Activated CD8-positive, alpha-beta memory T cell treated with anti-CD3 and anti-CD28 coated beads for 36 hours (primary cell): ENCODE measurements around the gene PLEKHA8. TPM values are rescaled to one million over a fixed set of nuclear protein-coding genes. Genes with fewer than 3 reads are reported as not detected.
"Not testable (repeated sequence)": the region's sequence is repeated elsewhere in the genome, so short reads cannot be mapped to it uniquely, and the experiment has no call there.

Experiments used
- CTCF ChIA-PET: fragments of 350-600 bp; sonication (Branson Sonifier 250); formaldehyde crosslinking; loops from one replicate; lab custom pipeline; 2021; ENCODE audit warnings: antibody characterized with exemption; lab: Charles Lee
- POLR2A ChIA-PET: fragments of 350-600 bp; sonication (Branson Sonifier 250); formaldehyde crosslinking; loops from one replicate; lab custom pipeline; 2021; ENCODE audit warnings: antibody characterized with exemption; lab: Charles Lee
- total RNA-seq, 2 experiments: library from RNA; stranded (reverse); gene quantifications; one replicate each; pipeline ENCODE4 v1.2.3, GENCODE V29; 2021

PLEKHA8 gene
- total RNA-seq, 2 experiments from 2014 or later, result 12.4 to 13.5 TPM

DNA sequence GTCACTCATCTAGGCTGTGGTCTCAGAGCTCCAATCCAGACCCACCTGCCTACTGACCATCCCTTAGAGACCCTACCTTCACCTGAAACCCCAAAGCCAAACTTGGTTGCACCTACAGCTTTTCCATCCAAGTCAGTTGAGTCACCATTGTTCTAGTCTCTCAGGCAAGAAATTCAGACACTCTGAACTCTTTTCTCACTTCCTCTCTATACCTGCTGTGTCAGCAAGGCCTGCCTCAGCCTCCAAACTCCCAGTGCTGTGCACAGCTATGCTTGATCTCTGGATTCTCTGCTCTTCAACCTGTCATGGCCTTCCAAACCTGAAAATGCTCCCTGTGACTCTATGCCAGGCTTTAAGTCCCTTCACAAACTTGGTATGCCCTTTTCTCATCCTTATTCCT, 59.2 kb downstream of the PLEKHA8 start:
- CTCF ChIA-PET, result no interaction called here

GRCh38 chr7:30088362-30088761, 60.1 kb downstream of the PLEKHA8 start:
- POLR2A ChIA-PET, result no interaction called here
- CTCF ChIA-PET, result no interaction called here

More for the DNA sequence above, 59.2 kb downstream of the PLEKHA8 start:
- POLR2A ChIA-PET, result no interaction called here

- CTCF ChIA-PET, result no interaction called here
- POLR2A ChIA-PET, result no interaction called here
These were observed 61.9 kb downstream of the PLEKHA8 start for GRCh38 chr7:30090111-30090510.

- POLR2A ChIA-PET, result no interaction called here
- CTCF ChIA-PET, result no interaction called here
These were observed 63.3 kb downstream of the PLEKHA8 start for GRCh38 chr7:30091491-30091912.

GRCh38 chr7:30091987-30092386, 63.8 kb downstream of the PLEKHA8 start:
- CTCF ChIA-PET, result no interaction called here
- POLR2A ChIA-PET, result no interaction called here

GRCh38 chr7:30093420-30093952, 65.3 kb downstream of the PLEKHA8 start:
- ChIA-PET POLR2A (no interaction called here), CTCF (interaction anchor here (0.6 kb wide), 1 partner anchor 14 kb away, joined by 4 read pairs; no protein-coding TSS in a partner anchor)

DNA sequence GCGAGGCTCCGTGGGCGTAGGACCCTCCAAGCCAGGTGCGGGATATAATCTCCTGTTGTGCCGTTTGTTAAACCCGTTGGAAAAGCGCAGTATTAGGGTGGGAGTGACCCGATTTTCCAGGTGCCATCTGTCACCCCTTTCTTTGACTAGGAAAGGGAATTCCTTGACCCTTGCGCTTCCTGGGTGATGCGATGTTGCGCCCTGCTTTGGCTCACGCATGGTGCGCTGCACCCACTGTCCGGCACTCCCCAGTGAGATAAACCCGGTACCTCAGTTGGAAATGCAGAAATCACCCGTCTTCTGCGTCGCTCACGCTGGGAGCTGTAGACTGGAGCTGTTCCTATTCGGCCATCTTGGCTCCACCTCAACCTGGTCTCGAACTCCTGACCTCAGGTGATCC, 70.4 kb downstream of the PLEKHA8 start:
- POLR2A ChIA-PET, CTCF ChIA-PET: not testable (repeated sequence)

- POLR2A ChIA-PET, result no interaction called here
- CTCF ChIA-PET, result no interaction called here
These were observed 74.1 kb downstream of the PLEKHA8 start for GRCh38 chr7:30102281-30102680.

GRCh38 chr7:30104157-30104556, 75.9 kb downstream of the PLEKHA8 start:
- ChIA-PET CTCF (no interaction called here), POLR2A (interaction anchor here (0.5 kb wide), 1 partner anchor 10 kb away, joined by 6 read pairs; no protein-coding TSS in a partner anchor)

GRCh38 chr7:30112103-30112713, 84.0 kb downstream of the PLEKHA8 start:
- POLR2A ChIA-PET, result no interaction called here
- CTCF ChIA-PET, result no interaction called here

DNA sequence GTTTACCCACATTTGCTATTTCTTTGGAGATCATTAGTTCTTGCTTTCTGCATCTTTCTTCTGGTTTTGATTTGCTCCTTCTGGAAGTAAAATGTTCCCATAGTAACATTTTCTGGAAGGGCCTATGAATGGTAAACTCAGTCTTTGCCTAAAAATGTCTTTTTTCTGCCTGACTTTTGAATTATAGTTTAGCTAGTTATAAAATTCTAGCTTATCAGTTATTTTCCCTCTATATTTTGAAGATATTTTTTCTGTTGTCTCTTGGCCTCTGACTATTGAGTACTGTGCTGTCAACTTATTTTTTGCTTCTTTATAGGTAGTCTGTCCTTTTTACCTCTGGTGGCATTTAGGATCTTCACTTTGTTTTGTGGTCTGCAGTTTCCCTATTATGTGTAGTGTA, 84.9 kb downstream of the PLEKHA8 start:
- CTCF ChIA-PET, result no interaction called here

GRCh38 chr7:30114536-30115238, 86.5 kb downstream of the PLEKHA8 start:
- POLR2A ChIA-PET, result no interaction called here

More for the DNA sequence above, 84.9 kb downstream of the PLEKHA8 start:
- POLR2A ChIA-PET, result no interaction called here

DNA sequence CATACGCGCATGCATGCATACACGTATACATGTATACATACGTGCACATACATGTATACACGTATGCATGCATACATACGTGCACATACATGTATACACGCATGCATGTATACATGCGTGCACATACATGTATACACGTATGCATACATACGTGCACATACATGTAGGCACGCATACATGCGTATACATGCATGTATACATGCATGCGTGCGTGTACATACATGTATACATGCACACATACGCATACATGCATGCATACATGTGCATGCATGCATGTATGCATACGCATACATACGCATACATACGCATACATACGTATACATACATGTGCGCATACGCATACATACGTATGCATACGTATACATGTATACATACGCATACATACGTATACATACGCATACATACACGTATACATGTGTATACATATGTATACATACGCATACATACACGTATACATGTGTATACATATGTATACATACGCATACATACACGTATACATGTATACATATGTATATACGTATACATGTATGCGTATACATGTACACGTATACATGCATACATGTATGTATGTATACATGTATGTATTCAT, 87.6 kb downstream of the PLEKHA8 start:
- POLR2A ChIA-PET, result no interaction called here
- CTCF ChIA-PET, result interaction anchor here (0.5 kb wide), 1 partner anchor 21 kb away, joined by 3 read pairs; no protein-coding TSS in a partner anchor

More at GRCh38 chr7:30114536-30115238, 86.5 kb downstream of the PLEKHA8 start:
- CTCF ChIA-PET, result no interaction called here

- ChIA-PET POLR2A (no interaction called here), CTCF (no interaction called here)
These were observed 88.6 kb downstream of the PLEKHA8 start for GRCh38 chr7:30116771-30117170.

- ChIA-PET CTCF (interaction anchor here (0.6 kb wide), 1 partner anchor 442 kb away, joined by 3 read pairs; no protein-coding TSS in a partner anchor), POLR2A (no interaction called here)
These were observed 89.7 kb downstream of the PLEKHA8 start for GRCh38 chr7:30117896-30118295.

DNA sequence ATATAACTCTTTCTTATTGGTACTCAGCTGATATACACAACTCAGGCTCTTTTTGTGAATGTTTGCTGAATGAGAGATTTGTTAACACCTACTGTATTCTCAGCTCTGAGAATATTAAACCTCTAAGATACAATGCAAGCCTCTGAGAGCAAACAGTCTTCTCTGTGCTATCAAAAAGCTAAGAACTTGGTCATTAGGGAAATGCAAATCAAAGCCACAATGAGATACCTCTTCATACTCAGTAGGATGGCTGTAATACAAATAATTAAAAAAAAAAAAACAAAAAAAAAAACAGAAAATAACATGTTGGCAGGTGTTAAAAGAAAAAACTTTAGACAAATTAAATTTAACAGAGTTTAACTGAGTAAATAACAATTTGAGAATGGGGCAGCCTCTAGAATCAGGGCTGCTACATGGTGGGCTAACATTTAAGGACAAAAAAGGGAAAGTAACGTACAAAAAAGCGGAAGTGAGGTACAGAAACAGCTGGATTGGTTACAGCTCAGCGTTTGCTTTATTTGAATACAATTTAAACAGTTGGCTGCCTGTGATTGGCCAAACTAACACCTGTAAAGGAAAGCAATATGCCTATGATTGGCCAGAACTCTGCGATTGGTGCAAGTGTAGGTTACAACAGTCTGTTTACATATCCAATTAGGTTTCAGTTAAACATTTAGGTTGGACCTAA, 91.8 kb downstream of the PLEKHA8 start:
- CTCF ChIA-PET, result interaction anchor here (0.8 kb wide), 1 partner anchor 154 kb away, joined by 3 read pairs; no protein-coding TSS in a partner anchor
- POLR2A ChIA-PET, result no interaction called here

DNA sequence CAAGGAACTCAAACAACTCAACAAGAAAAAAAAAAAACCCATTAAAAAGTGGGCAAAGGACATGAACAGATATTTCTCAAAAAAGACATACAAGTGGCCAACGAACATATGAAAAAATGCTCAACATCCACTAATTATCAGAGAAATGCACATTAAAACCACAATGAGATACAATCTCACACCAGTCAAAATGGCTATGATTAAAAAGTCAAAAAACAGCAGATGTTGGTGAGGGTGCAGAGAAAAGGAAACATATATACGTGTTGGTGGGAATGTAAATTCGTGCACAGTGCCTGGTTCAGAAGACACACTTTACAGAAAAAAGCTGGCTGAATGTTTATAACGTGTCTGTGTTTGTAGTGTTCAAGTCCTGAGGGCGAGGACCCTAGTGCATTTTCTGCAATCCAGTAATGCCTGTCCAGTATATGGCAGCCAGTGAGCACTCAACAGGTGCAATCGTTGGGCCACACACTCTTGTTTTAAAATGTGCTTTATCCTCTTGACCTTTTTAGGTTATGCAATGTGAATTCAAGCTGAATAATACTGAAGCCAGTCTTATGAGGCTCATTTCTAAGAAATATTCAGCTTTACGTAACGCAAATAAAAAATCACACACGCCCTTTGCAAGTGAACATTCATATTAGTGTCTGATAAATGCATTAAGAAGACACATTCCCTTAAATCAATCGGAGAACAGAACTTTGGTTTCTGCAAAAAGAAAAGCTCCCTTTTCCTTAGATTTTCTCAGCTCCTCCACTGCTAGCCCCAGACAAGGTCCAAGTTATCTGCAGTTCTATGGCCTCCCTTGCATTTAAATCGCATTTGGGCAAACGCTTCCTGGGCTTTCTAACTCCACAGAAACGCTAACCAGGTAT, 105.8 kb downstream of the PLEKHA8 start:
- ChIA-PET CTCF (interaction anchor here (0.6 to 0.9 kb wide), 3 partner anchors 10 to 57 kb away, joined by 3 read pairs; no protein-coding TSS in a partner anchor), POLR2A (interaction anchor here (0.9 kb wide), 1 partner anchor 29 kb away, joined by 5 read pairs; no protein-coding TSS in a partner anchor)

DNA sequence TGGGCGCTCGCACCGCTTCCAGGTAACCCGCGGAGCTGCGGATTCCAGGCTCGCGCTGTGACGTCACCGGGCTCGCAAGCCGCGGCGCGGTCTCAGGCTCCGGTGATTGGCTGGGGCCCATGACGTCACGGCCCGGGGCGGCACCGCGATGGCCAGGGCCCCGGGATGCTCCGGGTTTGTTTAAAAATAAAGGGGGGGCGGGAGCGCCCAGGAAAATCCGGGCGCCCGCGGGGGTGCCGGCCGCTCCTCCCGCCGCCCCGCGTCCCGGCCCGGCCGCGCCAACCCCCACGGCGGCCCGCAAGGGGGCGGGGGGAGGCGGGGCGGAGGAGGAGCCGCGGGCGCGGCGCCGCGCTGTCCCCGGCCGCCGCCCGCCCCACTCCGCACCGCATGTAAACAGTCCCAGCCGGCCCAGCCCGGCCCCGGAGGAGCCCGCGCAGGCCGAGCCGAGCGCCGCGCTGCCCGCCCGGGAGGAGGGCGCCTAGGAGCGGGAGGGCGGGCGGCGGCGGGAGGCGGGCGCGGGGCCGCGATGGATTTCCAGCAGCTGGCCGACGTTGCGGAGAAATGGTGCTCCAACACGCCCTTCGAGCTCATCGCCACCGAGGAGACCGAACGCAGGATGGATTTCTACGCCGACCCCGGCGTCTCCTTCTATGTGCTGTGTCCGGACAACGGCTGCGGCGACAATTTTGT, 106.5 kb downstream of the PLEKHA8 start, which contains the start of gene MTURN:
Gene MTURN (plus strand): TSS at position 376 of the 690 bp plus-strand sequence. CDS start 151 bp downstream, at position 527.
- POLR2A ChIA-PET, result interaction anchor here (0.9 to 1.2 kb wide), 2 partner anchors 13 to 28 kb away, joined by 4 to 5 read pairs; no protein-coding TSS in a partner anchor
- CTCF ChIA-PET, result interaction anchor here (0.6 to 0.9 kb wide), 2 partner anchors 9 to 26 kb away, joined by 3 to 7 read pairs; no protein-coding TSS in a partner anchor
